ENCODE data around the gene CAPN5. TPM values are rescaled to one million over a fixed set of nuclear protein-coding genes. Genes with fewer than 3 reads are reported as not detected.
"Not testable (repeated sequence)": the region's sequence is repeated elsewhere in the genome, so short reads cannot be mapped to it uniquely, and the experiment has no call there.

CAPN5 gene
- total RNA-seq, result 7.9 TPM

- Histone ChIP-seq H3K27ac (peak within 1 kb of the TSS; percentile 93), H3K4me1 (peaks cover 0 to 19% of the 10 kb centered on the region in 2 donors), H3K36me3 (no peaks in the 10 kb centered on the region), H3K27me3 (no peaks in the 10 kb centered on the region), H3K4me3 (peak within 1 kb of the TSS; percentile 80 to 84), H3K9me3 (no peaks in the 10 kb centered on the region)
- peak; percentile 58 to 96 for DNase-seq (ENCODE audit: low spot score in 2 of 2)
- TF ChIP-seq CTCF (IDR thresholded peaks at IDR 0.05), result peak; percentile 22 to 34 (median 29)
- intact Hi-C loops (cut with DNase I), result loop anchor here (1.0 to 10.0 kb wide), 4 partner anchors 19 to 832 kb away; partner anchors contain the start of genes AAMDC and RSF1
Observed at GRCh38 chr11:77066229-77067042, at the start of gene CAPN5. CAPN5 (plus strand) TSS chr11:77066971; CDS start chr11:77084887, 17,916 bp downstream.

- H3K27me3 ChIP-seq; intact Hi-C loops (cut with DNase I); DNase-seq (ENCODE audit: low spot score in 2 of 2); H3K27ac ChIP-seq; H3K4me3 ChIP-seq; H3K9me3 ChIP-seq; H3K36me3 ChIP-seq; H3K4me1 ChIP-seq: not testable (repeated sequence)
Observed at GRCh38 chr11:77018396-77018924, 48.3 kb upstream of the CAPN5 start.

GRCh38 chr11:77019976-77020595, 46.7 kb upstream of the CAPN5 start:
- Histone ChIP-seq H3K4me1 (no peaks in the 10 kb centered on the region), H3K4me3 (no peak overlapping the region), H3K36me3 (peaks cover 0 to 2% of the 10 kb centered on the region in 2 donors), H3K27me3 (no peaks in the 10 kb centered on the region), H3K27ac (no peak overlapping the region), H3K9me3 (no peaks in the 10 kb centered on the region)
- no peak for TF ChIP-seq CTCF (IDR thresholded peaks at IDR 0.05)
- no peak for DNase-seq (ENCODE audit: low spot score in 2 of 2)
- intact Hi-C loops (cut with DNase I), result no loop called here

- intact Hi-C loops (cut with DNase I), result no loop called here
- H3K9me3 ChIP-seq, result no peaks in the 10 kb centered on the region
- peaks cover 0 to 2% of the 10 kb centered on the region in 2 donors for H3K36me3 ChIP-seq
Observed at GRCh38 chr11:77020734-77021133, 46.0 kb upstream of the CAPN5 start.

GRCh38 chr11:77024745-77025144, 42.0 kb upstream of the CAPN5 start:
- H3K27ac ChIP-seq, result no peak overlapping the region
- intact Hi-C loops (cut with DNase I), result no loop called here
- H3K4me3 ChIP-seq, result no peak overlapping the region
- H3K9me3 ChIP-seq, result no peaks in the 10 kb centered on the region
- no peaks in the 10 kb centered on the region for H3K27me3 ChIP-seq
- TF ChIP-seq CTCF (IDR thresholded peaks at IDR 0.05), result no peak
- H3K4me1 ChIP-seq, result no peaks in the 10 kb centered on the region
- no peak for DNase-seq (ENCODE audit: low spot score in 2 of 2)
- no peaks in the 10 kb centered on the region for H3K36me3 ChIP-seq

More at GRCh38 chr11:77020734-77021133, 46.0 kb upstream of the CAPN5 start:
- DNase-seq (ENCODE audit: low spot score in 2 of 2), result no peak
- H3K27ac ChIP-seq, result no peak overlapping the region
- no peak overlapping the region for H3K4me3 ChIP-seq
- TF ChIP-seq CTCF (IDR thresholded peaks at IDR 0.05), result no peak
- H3K27me3 ChIP-seq, result no peaks in the 10 kb centered on the region
- no peaks in the 10 kb centered on the region for H3K4me1 ChIP-seq

- no peak for DNase-seq (ENCODE audit: low spot score in 2 of 2)
- no peaks in the 10 kb centered on the region for H3K36me3 ChIP-seq
- no peaks in the 10 kb centered on the region for H3K9me3 ChIP-seq
- intact Hi-C loops (cut with DNase I), result no loop called here
- H3K27me3 ChIP-seq, result no peaks in the 10 kb centered on the region
- no peak overlapping the region for H3K27ac ChIP-seq
- no peaks in the 10 kb centered on the region for H3K4me1 ChIP-seq
- no peak for TF ChIP-seq CTCF (IDR thresholded peaks at IDR 0.05)
- no peak overlapping the region for H3K4me3 ChIP-seq
Observed at GRCh38 chr11:77026221-77026620, 40.5 kb upstream of the CAPN5 start.

All from ascending aorta (tissue), 2 donors.